H9 (cell line): ENCODE measurements around the gene ZNF691. TPM values are rescaled to one million over a fixed set of nuclear protein-coding genes. Genes with fewer than 3 reads are reported as not detected.

ENCODE experiments used
- DNase-seq: peaks from one replicate; pipeline ENCODE4 v3.0.0-alpha.2; 2017
- H2AFZ ChIP-seq: one replicate; pipeline ENCODE4 v1.6.1; 2013; ENCODE audit warnings: mild to moderate bottlenecking, low read length, control low read depth, moderate library complexity
- H2AK5ac ChIP-seq: 2 replicates; pipeline ENCODE4 v1.6.1; 2013; ENCODE audit warnings: low read length, control low read depth, mixed read lengths; ENCODE audit not compliant: insufficient read length
- H2BK120ac ChIP-seq: one replicate; pipeline ENCODE4 v1.6.1; 2013; ENCODE audit warnings: low read depth, mild to moderate bottlenecking, low read length, control low read depth, inconsistent platforms; ENCODE audit not compliant: poor library complexity, severe bottlenecking
- H2BK12ac ChIP-seq: 2 replicates; pipeline ENCODE4 v1.6.1; 2013; ENCODE audit warnings: low read length, control low read depth, mixed read lengths, low read depth; ENCODE audit not compliant: insufficient read length
- H2BK15ac ChIP-seq: 2 replicates; pipeline ENCODE4 v1.6.1; 2013; ENCODE audit warnings: low read depth, low read length, control low read depth
- H2BK20ac ChIP-seq: one replicate; pipeline ENCODE4 v1.6.1; 2013; ENCODE audit warnings: low read depth, mild to moderate bottlenecking, low read length, control low read depth, inconsistent platforms; ENCODE audit not compliant: poor library complexity, severe bottlenecking
- H2BK5ac ChIP-seq: 2 replicates; pipeline ENCODE4 v1.6.1; 2013; ENCODE audit warnings: low read length, control low read depth, mixed read lengths; ENCODE audit not compliant: insufficient read length
- H3K14ac ChIP-seq: 2 replicates; pipeline ENCODE4 v1.6.1; 2013; ENCODE audit warnings: low read length, control low read depth; ENCODE audit not compliant: insufficient read depth
- H3K18ac ChIP-seq: 2 replicates; pipeline ENCODE4 v1.6.1; 2013; ENCODE audit warnings: low read depth, mild to moderate bottlenecking, mixed read lengths, low read length, control low read depth; ENCODE audit not compliant: insufficient read length
- H3K23ac ChIP-seq: 2 replicates; pipeline ENCODE4 v1.6.1; 2013; ENCODE audit warnings: low read length, control low read depth, mixed read lengths, low read depth; ENCODE audit not compliant: insufficient read length
- H3K23me2 ChIP-seq: 2 replicates; pipeline ENCODE4 v1.6.1; 2013; ENCODE audit warnings: low read depth, mild to moderate bottlenecking, mixed read lengths, low read length, control low read depth; ENCODE audit not compliant: insufficient read length, poor library complexity, severe bottlenecking
- H3K27ac ChIP-seq: 2 replicates; pipeline ENCODE4 v1.5.1; 2013; ENCODE audit warnings: low read length, control low read depth, mixed read lengths, low read depth; ENCODE audit not compliant: insufficient read length
- H3K27me3 ChIP-seq: 2 replicates; pipeline ENCODE4 v1.6.1; 2013; ENCODE audit warnings: low read length, control low read depth, inconsistent platforms; ENCODE audit not compliant: insufficient read depth
- H3K4ac ChIP-seq: 2 replicates; pipeline ENCODE4 v1.6.1; 2013; ENCODE audit warnings: low read depth, mild to moderate bottlenecking, control low read depth, inconsistent platforms, low read length, moderate library complexity
- H3K4me1 ChIP-seq: 2 replicates; pipeline ENCODE4 v1.6.1; 2013; ENCODE audit warnings: low read length, control low read depth, inconsistent platforms; ENCODE audit not compliant: insufficient read depth
- H3K4me2 ChIP-seq: 2 replicates; pipeline ENCODE4 v1.6.1; 2013; ENCODE audit warnings: low read length, control low read depth, mixed read lengths; ENCODE audit not compliant: insufficient read length, insufficient read depth
- H3K56ac ChIP-seq: 2 replicates; pipeline ENCODE4 v1.6.1; 2013; ENCODE audit warnings: low read depth, mild to moderate bottlenecking, mixed read lengths, low read length, control low read depth; ENCODE audit not compliant: insufficient read length
- H3K79me1 ChIP-seq: 2 replicates; pipeline ENCODE4 v1.6.1; 2013; ENCODE audit warnings: low read depth, mild to moderate bottlenecking, moderate library complexity, low read length, control low read depth, inconsistent platforms; ENCODE audit not compliant: insufficient read depth, poor library complexity, severe bottlenecking
- H3K79me2 ChIP-seq: 2 replicates; pipeline ENCODE4 v1.6.1; 2013; ENCODE audit warnings: low read length, control low read depth, inconsistent platforms; ENCODE audit not compliant: insufficient read depth
- H3K9ac ChIP-seq: 2 replicates; pipeline ENCODE4 v1.6.1; 2013; ENCODE audit warnings: low read length, control low read depth, mixed read lengths; ENCODE audit not compliant: insufficient read length; ENCODE audit errors: extremely low read depth
- H3K9me3 ChIP-seq: one replicate; pipeline ENCODE4 v1.6.1; 2013; ENCODE audit warnings: low read depth, low read length, inconsistent platforms; ENCODE audit not compliant: control insufficient read depth
- H3T11ph ChIP-seq: one replicate; pipeline ENCODE4 v1.6.1; 2013; ENCODE audit warnings: mild to moderate bottlenecking, low read length, control low read depth, inconsistent platforms
- H4K20me1 ChIP-seq: one replicate; pipeline ENCODE4 v1.6.1; 2013; ENCODE audit not compliant: control insufficient read depth, insufficient read length, insufficient read depth
- H4K5ac ChIP-seq: 2 replicates; pipeline ENCODE4 v1.6.1; 2013; ENCODE audit warnings: low read depth, mild to moderate bottlenecking, mixed read lengths, low read length, control low read depth; ENCODE audit not compliant: insufficient read length
- H4K8ac ChIP-seq: replicated peaks from 2 replicates; pipeline ENCODE4 v1.6.1; 2013; ENCODE audit warnings: low read length, control low read depth, mixed read lengths, low read depth; ENCODE audit not compliant: insufficient read length
- H4K91ac ChIP-seq: 2 replicates; pipeline ENCODE4 v1.6.1; 2013; ENCODE audit warnings: low read depth, mild to moderate bottlenecking, moderate library complexity, mixed read lengths, low read length, control low read depth; ENCODE audit not compliant: insufficient read length
- H3K27ac Mint-ChIP-seq, 3 experiments: 2 replicates in 2 of 3; 3 replicates in 1 of 3; pipeline ENCODE4 v1.8.0; 2020 to 2021; ENCODE audit warnings: mixed read lengths in 3 of 3, mild to moderate bottlenecking in 1 of 3, moderate library complexity in 1 of 3
- H3K27me3 Mint-ChIP-seq: 2 replicates; pipeline ENCODE4 v1.8.0; 2021; ENCODE audit warnings: low read depth, mild to moderate bottlenecking, moderate library complexity, mixed read lengths
- H3K36me3 Mint-ChIP-seq, 3 experiments: 2 replicates in 2 of 3; 3 replicates in 1 of 3; pipeline ENCODE4 v1.8.0; 2020 to 2021; ENCODE audit warnings: low read depth in 3 of 3, mixed read lengths in 3 of 3; ENCODE audit not compliant: insufficient read depth in 1 of 3
- H3K4me1 Mint-ChIP-seq, 2 experiments: 2 replicates each; pipeline ENCODE4 v1.8.0; 2020; ENCODE audit warnings: mixed read lengths in 2 of 2
- H3K4me3 Mint-ChIP-seq, 2 experiments: 2 replicates in 1 of 2; 3 replicates in 1 of 2; pipeline ENCODE4 v1.8.0; 2020 to 2021; ENCODE audit warnings: mild to moderate bottlenecking in 2 of 2, mixed read lengths in 2 of 2, moderate library complexity in 1 of 2
- H3K9me3 Mint-ChIP-seq, 2 experiments: 2 replicates in 1 of 2; 3 replicates in 1 of 2; pipeline ENCODE4 v1.8.0; 2020; ENCODE audit warnings: mild to moderate bottlenecking in 2 of 2, mixed read lengths in 2 of 2, moderate library complexity in 1 of 2
- WGBS: extraction: QIAGEN DNeasy Blood & Tissue Kit; methylation state at CpG from one replicate; pipeline ENCODE4 v1.1.7; 2013; ENCODE audit warnings: missing lambda C conversion rate, low lambda C conversion rate, mixed read lengths; ENCODE audit not compliant: insufficient read length; ENCODE audit errors: extremely low coverage; 5-methylcytosine and 5-hydroxymethylcytosine counted together
- total RNA-seq: library from RNA; stranded (reverse); gene quantifications from 2 replicates; pipeline ENCODE4 v1.2.1, GENCODE V29; 2021
- TF ChIP-seq, protein P1 (sequence below): fragments of 200-600 bp; sonication (generic); conservative IDR thresholded peaks from 3 replicates; pipeline ENCODE4 v1.8.0; 2021; ENCODE audit warnings: antibody characterized with exemption, mild to moderate bottlenecking

The ZNF691 gene
- total RNA-seq, 1 experiment from 2014 or later: 20.1 TPM

DNA sequence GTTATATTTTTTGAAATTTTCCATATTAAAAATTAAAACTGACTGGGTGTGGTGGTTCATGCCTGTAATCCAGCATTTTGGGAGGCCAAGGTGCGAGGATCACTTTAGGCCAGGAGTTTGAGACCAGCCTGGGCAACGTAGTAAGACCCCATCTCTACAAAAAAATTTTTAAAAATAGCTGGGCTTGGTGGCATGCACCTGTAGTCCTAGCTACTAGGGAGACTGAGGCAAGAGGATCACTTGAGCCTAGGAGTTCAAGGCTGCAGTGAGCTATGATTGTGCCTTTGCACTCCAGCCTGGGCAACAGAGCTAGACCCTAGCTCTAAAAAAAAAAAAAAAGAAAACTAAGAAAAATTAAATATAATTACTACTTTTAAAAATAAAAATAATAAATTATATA lies 24.7 kb upstream of the ZNF691 start:
- Histone ChIP-seq H2BK15ac (no peak overlapping the region), H4K20me1 (no peaks in the 10 kb centered on the region), H4K5ac (no peak overlapping the region), H3K56ac (no peak overlapping the region), H4K91ac (no peak overlapping the region), H3K23me2 (peaks cover under 1% of the 10 kb centered on the region), H3K4me2 (no peak overlapping the region), H3K18ac (no peak overlapping the region), H2BK20ac (no peak overlapping the region), H2AFZ (no peak overlapping the region), H3K27ac (no peak overlapping the region), H2BK5ac (no peak overlapping the region), H4K8ac (no peak overlapping the region), H3K14ac (no peak overlapping the region), H3T11ph (no peak overlapping the region), H3K9ac (no peak overlapping the region), H3K4me1 (no peaks in the 10 kb centered on the region; the same call in 1 of the 2 replicates), H3K23ac (no peak overlapping the region), H3K9me3 (no peaks in the 10 kb centered on the region), H2BK12ac (no peak overlapping the region), H2BK120ac (no peak overlapping the region), H3K79me1 (no peaks in the 10 kb centered on the region), H3K27me3 (no peaks in the 10 kb centered on the region), H3K4ac (no peak overlapping the region), H3K79me2 (no peaks in the 10 kb centered on the region; the same call in 1 of the 2 replicates), H2AK5ac (no peak overlapping the region)
- WGBS: no CpG with 5 or more reads among the region's 2 CpGs
- Mint-ChIP-seq H3K9me3 (no peaks in the 10 kb centered on the region), H3K27me3 (no peaks in the 10 kb centered on the region), H3K4me3 (no peak overlapping the region), H3K4me1 (peaks cover 20 to 25% of the 10 kb centered on the region in 2 experiments), H3K36me3 (no peaks in the 10 kb centered on the region; a peak in 1 of 7 replicates), H3K27ac (no peak overlapping the region)
- DNase-seq: no peak
- TF ChIP-seq, protein P1, sequence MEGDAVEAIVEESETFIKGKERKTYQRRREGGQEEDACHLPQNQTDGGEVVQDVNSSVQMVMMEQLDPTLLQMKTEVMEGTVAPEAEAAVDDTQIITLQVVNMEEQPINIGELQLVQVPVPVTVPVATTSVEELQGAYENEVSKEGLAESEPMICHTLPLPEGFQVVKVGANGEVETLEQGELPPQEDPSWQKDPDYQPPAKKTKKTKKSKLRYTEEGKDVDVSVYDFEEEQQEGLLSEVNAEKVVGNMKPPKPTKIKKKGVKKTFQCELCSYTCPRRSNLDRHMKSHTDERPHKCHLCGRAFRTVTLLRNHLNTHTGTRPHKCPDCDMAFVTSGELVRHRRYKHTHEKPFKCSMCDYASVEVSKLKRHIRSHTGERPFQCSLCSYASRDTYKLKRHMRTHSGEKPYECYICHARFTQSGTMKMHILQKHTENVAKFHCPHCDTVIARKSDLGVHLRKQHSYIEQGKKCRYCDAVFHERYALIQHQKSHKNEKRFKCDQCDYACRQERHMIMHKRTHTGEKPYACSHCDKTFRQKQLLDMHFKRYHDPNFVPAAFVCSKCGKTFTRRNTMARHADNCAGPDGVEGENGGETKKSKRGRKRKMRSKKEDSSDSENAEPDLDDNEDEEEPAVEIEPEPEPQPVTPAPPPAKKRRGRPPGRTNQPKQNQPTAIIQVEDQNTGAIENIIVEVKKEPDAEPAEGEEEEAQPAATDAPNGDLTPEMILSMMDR: no peak
